ENCODE results near the gene NFE2L1.
"Not testable (repeated sequence)": the region's sequence is repeated elsewhere in the genome, so short reads cannot be mapped to it uniquely, and the experiment has no call there.

Gene NFE2L1

DNA sequence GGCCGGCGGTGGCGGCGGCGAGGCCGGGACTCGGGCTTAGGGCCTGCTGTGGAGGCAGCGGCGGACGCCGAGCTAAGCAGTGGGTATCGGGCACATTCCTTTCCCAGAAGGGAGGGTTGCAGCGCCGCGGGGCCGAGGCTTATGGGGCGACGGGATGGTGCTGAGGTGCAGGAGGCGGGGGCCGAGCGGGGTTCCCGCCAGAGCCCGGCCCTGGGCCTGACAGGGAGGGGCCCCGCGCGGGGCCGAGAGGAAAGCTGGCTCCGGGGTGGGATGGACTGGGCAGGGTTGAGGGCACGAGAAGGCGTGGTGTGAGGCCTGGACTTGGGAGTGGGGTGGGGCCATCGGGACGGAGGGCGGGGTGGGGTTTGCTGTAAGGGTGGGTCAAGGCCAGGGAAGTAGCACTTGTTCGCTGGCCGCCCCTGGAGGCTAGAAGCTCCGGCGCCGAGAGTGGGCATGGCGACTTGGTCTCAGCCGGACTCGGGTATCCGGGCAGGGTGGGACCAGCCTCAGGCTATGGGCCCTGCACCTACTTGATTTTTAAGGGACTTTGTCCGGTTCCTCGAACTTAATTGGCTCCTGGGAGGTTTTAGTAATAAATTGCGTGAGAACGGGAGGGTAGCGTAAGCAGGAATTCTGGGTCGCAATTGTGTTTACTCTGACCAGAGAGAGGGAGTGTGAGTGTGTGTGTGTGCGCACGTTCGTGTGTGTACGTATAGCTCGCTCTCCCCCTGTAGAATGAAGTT lies 396 bp downstream of the NFE2L1 start:
- peak; percentile 92 for DNase-seq

DNA sequence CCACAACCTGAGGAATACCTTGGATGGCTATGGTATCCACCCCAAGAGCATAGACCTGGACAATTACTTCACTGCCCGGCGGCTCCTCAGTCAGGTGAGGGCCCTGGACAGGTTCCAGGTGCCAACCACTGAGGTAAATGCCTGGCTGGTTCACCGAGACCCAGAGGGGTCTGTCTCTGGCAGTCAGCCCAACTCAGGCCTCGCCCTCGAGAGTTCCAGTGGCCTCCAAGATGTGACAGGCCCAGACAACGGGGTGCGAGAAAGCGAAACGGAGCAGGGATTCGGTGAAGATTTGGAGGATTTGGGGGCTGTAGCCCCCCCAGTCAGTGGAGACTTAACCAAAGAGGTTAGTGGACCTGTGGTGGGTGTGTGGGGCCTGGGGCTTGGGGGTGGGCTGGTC lies 3.1 kb downstream of the NFE2L1 start:
- DNase-seq: no peak

DNA sequence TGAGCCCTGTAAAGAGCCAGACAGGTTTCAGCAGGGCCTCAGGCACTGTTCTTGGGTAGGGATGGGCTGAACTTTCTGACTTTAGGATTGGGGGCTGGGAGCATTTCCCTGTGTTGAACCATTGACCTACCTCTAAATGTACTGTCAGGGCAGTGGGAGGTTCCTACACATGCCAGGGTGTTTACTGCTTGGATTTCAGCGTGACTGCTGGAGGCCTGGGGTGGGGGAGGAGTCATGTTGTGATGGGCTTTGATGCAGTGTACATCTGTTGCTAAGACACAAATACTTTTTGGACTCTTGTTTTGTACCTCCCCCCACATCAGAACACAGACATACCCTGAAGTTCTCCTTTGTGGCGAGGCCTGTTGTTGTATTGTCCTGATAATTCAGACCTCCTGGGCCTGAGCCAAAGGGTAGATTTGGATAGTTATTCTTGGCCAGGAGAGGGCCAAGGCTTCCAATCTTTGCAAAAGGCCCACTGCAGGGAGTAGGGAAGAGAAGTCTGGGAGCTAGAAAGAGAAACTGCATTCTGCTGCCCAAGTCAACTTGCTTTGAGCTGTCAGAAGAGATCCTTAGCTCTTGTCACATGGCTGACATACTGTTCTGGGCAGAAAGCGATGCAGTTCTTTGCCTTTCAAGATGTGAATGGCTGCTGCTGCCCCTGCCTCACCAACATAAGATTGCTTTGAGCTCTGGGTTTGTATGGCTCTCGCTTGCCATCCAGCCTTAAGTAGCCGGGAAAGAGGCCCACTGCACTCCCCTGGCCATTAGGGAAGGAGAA lies 3.7 kb downstream of the NFE2L1 start:
- peak; percentile 84 for DNase-seq

DNA sequence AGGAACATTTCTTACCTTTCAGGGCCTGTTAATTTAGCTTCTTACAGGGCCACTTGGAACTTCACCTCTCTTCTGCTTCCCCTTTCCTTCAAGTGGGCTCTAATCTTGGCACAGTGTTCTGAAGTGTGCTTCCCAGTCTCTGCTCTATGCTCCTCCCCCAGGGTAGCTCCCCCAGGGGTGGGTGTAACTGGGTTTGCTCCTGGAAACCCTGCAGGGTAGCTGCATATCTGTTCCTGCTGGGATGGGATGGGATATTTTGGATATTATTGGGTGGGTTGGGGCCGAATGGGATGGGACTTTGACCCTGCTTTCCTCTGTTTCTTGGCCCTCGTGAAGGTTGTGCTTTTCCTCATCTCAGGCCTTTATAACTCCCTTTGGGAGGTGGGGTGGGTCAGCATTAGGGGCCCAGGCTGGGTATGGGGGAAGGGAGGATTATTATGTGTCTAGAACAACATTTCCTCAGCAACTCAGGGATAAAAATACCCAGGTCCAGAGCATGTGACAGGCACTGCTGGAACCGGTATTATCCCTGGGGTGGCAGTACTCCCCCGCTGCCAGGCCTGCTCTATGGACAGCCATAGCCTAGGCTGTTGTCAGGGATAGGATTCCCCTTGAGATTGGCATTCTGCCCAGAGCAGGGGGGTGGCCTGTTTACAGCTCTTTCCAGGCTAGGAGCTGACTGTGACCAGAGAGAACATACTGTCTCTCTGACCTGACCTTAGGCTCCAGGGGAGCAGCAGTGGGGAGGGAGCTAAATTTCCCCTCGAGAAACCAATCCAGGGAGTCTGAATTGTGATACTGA lies 5.0 kb downstream of the NFE2L1 start:
- DNase-seq: peak; percentile 81

DNA sequence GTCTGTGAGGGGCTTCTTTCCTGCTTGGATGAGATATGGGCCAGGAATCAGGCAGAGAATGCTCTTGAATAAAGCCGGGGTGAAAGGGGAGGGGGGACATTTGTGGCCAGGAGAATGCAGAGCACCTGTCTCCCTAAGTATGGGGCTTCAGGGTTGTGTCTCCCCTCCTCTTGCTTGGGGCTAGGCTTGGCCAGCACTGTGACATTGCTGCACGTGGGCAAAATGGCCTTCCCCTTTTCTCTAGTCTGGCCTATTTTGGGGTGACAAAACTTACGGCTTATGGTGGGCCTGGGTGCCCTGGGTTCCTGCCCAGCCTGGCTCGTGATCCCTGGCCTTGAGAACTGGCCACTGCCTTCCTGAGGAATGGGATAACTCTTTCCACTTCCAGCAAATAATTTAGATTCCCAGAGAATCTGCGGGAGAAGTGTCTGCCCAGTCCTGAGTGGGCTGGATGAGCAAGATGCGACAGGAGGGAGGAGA lies 5.6 kb downstream of the NFE2L1 start:
- DNase-seq: no peak

DNA sequence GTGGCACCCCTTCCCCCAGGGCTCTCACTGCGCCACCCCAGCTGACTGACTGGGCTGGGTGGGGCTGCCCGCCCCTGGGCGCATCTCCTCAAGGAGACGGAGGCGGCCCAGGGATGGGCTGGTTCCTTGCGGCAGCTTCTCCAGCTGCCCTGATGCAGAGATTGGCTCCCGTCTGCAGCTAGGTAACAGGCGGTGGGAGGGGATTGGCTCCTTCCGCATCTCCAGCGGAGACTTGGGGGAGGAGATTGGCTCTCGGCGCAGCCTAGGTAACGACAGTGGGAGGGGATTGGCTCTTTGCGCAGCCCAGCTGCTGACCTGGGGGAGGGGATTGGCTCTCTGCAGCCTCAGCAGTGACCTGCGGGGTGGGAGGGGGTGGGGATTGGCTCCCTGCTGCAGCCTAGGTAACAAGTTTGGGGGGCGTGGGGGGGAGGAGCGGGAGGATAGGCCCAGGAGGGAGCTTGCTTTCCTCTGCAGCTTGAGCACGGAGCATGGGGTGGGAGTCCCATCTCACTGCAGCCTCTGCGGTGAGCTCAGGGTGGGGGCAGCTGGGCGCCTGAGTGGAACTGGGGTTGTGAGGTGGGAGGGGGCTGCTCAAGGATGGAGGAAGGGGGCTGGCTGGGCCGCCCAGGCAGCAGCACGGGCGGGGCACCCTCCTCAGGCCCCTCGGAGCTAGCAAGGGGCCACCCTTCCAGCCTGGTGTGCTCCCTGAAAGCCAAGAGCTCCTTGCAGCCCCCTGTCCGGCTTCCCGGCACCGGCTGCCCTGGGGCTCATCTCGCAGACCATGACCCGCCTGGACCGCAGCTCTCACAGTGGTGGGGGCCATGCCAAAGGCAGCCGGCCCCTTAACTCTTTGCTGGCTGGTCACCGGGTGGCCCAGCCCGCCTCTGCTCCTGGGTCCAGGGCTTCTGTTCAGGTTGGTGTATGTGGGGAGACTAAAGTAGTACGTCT lies 6.4 kb downstream of the NFE2L1 start:
- DNase-seq: peak; percentile 82

DNA sequence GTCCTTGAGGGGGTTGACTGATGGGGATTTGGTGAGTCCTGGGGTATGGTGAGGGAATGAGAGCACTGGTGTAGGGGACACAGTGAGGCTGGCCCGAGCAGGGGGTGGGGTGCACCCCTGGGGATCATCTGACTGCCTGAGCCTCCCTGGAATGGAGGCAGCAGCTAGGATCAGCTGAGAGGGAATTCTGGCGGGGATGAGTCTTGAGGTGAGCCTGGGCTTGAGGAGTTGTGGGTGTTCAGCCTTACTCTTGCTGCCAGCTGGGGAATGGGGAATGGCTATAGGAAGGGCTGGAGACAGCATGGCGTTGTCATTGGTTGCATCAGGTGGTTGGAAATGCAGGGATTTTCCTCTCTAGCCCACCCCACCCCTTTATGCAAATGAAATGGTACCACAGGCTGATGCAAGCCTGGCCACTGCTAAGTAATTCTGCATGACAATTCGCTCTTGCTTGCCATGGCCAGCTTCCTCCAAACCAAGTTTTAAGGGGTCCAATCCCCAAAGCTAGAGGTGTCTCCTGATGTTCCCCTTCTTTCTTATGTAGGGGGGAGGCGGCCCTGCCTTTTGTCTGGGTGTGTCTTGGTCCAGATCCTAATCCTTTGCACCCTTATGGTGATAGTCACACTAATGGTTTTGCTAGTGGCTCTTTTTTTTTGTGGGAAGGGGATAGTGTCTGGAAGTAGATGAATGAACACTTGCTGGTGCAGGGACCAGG lies 7.5 kb downstream of the NFE2L1 start:
- no peak for DNase-seq

DNA sequence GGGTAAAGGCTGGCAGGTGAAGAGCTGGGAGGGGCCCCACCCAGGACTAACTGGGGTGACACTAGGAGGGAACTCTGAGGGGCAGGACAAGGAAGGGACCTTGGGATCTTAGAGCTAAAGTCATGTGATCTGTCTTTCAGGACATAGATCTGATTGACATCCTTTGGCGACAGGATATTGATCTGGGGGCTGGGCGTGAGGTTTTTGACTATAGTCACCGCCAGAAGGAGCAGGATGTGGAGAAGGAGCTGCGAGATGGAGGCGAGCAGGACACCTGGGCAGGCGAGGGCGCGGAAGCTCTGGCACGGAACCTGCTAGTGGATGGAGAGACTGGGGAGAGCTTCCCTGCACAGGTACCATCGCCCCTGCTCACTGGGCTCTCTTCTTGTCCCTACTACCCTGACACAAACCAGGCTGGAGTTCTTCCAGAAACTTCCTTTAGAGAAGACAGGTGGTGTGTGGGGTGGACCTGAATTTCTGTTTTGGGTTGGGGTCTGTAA lies 8.1 kb downstream of the NFE2L1 start:
- DNase-seq: no peak

DNA sequence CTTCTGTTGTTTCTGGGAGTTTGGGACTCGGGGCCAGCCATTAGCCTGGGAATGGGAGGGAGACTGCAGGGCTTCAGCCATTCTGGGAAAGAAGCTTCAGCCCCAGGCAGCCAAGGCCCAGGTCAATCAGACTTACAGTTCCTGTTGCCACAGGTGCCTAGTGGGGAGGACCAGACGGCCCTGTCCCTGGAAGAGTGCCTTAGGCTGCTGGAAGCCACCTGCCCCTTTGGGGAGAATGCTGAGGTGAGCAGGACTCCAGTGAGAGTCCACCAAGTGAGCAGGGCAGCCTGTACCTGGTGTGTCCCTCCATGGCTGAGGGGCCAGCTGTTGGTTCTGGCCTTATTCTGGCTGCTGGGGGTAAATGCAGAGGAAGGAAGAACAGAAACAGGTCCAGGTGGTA lies 8.7 kb downstream of the NFE2L1 start:
- no peak for DNase-seq

DNA sequence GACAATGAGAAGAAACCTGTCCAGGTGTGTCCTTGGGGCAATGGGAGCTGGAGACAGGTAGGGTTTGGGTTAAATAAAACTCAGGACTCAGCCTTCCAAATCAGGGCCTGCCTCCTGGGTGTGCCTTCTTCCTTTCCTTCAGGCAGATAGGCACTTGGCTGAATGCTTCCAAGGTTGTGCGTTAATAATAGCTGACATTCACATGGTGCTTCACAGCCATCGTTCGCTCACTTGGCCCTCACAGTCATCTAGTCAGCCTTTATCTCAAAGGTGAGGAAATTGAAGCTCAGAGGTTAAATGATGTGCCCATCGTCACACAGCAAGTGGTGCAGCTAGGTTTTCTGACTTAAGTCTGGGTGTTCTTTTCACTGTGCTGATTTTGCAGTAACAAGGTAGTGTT lies 9.5 kb downstream of the NFE2L1 start:
- DNase-seq: no peak

DNA sequence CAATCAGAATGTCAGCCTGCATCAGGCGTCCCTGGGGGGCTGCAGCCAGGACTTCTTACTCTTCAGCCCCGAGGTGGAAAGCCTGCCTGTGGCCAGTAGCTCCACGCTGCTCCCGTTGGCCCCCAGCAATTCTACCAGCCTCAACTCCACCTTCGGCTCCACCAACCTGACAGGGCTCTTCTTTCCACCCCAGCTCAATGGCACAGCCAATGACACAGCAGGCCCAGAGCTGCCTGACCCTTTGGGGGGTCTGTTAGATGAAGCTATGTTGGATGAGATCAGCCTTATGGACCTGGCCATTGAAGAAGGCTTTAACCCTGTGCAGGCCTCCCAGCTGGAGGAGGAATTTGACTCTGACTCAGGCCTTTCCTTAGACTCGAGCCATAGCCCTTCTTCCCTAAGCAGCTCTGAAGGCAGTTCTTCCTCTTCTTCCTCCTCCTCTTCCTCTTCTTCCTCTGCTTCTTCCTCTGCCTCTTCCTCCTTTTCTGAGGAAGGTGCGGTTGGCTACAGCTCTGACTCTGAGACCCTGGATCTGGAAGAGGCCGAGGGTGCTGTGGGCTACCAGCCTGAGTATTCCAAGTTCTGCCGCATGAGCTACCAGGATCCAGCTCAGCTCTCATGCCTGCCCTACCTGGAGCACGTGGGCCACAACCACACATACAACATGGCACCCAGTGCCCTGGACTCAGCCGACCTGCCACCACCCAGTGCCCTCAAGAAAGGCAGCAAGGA lies 10.4 kb downstream of the NFE2L1 start:
- no peak for DNase-seq

DNA sequence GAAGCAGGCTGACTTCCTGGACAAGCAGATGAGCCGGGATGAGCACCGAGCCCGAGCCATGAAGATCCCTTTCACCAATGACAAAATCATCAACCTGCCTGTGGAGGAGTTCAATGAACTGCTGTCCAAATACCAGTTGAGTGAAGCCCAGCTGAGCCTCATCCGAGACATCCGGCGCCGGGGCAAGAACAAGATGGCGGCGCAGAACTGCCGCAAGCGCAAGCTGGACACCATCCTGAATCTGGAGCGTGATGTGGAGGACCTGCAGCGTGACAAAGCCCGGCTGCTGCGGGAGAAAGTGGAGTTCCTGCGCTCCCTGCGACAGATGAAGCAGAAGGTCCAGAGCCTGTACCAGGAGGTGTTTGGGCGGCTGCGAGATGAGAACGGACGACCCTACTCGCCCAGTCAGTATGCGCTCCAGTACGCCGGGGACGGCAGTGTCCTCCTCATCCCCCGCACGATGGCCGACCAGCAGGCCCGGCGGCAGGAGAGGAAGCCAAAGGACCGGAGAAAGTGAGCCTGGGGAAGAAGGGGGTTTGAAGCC lies 11.0 kb downstream of the NFE2L1 start:
- no peak for DNase-seq

DNA sequence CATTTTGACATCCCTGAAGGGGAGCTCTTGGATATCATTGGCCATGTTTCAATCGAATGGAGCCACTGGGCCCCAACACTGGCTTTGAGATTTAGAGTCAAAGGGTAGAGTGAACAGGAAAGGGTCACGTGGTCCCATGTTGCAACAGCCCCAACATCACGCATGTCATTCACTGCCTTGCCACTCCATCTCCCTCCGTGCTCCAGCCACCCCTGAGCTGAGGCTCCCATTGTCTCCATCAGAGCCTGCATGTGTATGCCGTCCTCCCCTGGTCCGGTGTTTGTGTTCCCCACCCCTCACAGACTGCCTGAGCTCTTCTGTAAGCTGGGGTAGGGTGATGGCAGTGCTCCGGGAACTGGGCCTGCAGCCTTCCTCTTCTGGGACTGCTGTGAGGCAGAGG lies 12.1 kb downstream of the NFE2L1 start:
- no peak for DNase-seq

DNA sequence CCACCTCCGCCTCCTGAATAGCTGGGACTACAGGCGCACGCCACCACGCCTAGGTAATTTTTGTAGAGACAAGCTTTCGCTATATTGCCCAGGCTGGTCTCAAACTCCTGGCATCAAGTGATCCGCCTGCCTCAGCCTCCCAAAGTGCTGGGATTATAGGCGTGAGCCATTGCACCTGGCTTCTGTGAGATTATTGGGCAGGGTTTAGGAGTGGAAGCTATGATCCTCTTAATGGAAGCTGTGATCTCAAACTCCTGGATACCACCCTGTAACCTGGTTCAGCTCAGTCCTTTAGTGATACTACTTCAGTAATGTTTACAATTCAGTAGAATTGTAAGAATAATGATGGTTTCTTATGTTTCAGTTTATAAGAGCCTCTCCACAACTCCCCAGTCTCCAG lies 14.1 kb downstream of the NFE2L1 start:
- DNase-seq: no peak

DNA sequence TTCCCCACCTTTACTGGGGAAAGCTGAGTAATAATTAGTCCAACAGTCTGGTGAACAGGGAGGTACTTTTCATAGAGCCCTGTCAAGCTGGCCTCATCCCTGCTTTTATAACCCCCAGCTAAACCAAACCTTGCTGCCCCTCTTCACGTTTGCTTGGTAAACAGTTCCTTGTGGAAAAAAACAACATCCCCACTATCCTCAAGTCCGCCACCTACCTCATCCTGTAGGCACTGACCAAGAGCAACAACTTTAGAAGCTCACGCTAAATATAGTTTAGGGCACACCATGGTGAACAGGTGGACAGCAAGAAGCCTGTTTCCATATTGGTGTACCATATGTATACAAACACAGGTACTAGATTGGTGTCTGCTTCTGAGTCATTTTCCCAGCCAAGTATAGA lies 16.5 kb downstream of the NFE2L1 start:
- DNase-seq: no peak

DNA sequence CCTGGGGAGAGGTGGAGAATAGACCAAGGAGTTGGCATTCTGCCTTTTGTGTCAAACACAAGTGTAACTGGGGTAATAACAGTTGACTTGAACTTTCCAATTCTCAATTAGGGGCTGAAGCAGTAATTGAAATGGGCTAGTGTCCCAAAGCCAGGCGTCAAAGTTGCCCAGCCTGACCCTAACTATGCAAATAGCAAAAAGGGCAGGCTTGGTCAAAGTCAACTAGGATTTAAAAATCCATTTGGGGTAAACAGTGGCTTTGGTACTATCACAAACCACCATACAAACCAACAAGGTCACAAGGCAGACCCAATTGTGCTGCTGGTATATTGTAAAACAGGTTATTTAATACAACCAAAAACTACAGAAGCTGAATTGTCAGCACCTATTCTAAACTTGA lies 18.0 kb downstream of the NFE2L1 start:
- no peak for DNase-seq

DNA sequence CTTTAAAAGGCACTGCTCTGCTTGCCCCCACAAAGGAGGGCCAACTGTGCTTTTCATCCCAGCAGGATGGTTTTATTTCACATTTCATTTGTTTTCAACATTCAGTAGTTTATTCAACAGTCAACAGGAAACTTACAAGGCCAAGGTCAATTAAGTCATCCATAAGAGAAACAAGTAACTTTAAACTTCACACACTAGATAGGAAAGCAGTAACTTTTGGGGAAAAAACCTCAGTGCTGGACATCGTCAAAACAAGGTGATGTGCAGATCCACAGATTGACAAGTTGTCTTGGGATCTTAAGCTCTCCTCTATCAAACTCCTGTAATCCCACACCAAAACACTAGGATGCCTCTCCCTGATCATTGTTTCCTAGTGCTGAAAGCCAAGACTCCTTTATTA lies 18.5 kb downstream of the NFE2L1 start:
- no peak for DNase-seq

DNA sequence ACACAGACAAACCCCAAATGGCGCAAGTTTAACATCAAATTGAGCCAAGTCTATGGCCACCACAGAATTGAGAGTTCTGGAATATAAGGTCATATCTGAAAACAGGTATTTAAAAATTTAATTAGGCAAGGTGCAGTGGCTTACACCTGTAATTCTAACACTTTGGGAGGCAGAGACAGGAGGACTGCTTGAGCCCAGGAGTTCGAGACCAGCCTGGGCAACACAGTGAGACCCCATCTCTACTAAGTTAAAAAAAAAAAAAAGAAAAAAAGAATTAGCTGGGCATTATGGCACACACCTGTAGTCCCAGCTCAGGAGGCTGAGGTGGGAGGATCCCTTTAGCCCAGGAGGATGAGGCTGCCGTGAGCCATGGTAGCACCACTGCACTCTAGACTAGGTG lies 19.1 kb downstream of the NFE2L1 start:
- DNase-seq: no peak

DNA sequence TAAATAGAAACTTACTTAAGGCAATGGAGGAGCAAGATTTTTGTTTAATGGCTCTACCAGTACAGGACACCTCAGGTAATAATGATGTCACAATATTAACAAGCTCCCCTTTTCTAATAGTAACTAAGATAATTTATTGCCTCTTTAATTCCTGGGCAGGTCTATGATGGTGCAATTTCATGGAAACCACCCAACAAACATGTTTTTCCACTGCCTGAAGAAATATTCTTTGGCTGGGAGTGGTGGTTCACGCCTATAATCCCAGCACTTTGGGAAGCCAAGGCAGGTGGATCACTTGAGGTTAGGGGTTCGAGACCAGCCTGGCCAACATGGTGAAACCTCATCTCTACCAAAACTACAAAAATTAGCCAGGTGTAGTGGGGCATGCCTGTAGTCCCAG lies 19.6 kb downstream of the NFE2L1 start:
- DNase-seq: not testable (repeated sequence)

DNA sequence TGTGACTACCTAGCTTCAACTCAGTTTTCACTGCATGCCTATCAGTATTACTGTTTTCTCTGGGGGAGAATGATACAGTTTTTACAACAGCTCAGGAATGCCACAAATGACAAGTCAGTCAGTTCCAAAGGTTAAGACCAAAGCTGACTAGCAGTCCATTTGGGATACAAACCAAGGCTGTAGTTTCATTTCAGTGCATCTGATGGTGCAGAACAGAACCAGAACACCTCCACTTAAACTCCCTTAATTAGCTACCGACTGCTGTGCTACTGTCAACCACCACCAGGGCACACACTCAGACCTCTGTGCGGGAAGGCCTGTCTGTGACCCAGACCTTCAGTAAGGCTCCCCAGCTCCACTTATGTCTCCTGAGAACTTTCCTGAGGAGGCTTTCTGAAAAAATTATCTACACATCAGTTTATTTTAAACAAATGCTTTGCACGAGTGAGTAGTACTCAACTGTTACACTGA lies 20.4 kb downstream of the NFE2L1 start:
- no peak for DNase-seq

Measured in femur (tissue), 1 donor.